HCT116 (cell line): ENCODE data around the gene SPOCD1. TPM values are rescaled to one million over a fixed set of nuclear protein-coding genes. Genes with fewer than 3 reads are reported as not detected.
A peak's percentile ranks its signal among the peaks of the same experiment; 100 is the strongest.

ENCODE experiments used
- ATAC-seq: fragments of 200-7000 bp; cut with Tn5 transposase; 2 replicates; pipeline ENCODE4 v1.9.1; 2020; ENCODE audit warnings: mild to moderate bottlenecking, moderate library complexity
- BruUV-seq: library from RNA; stranded (reverse); fragments of 400-500 nt; replicated peaks from 2 replicates; lab custom pipeline; 2021; lab: Mats Ljungman, UMichigan
- CTCF ChIA-PET: fragments of 300-600 bp; sonication (Branson Sonifier 250); formaldehyde crosslinking; loops from one replicate; lab custom pipeline; 2021; ENCODE audit warnings: antibody characterized with exemption; lab: Charles Lee
- POLR2A ChIA-PET: fragments of 300-600, 350-600 bp; sonication (Branson Sonifier 250); formaldehyde crosslinking; loops from one replicate; lab custom pipeline; 2021; ENCODE audit warnings: antibody characterized with exemption; lab: Charles Lee
- RAD21 ChIA-PET, 2 experiments: fragments of 300-600 bp; sonication (Branson Sonifier 250); formaldehyde crosslinking; loops; one replicate each; lab custom pipeline; 2023; ENCODE audit warnings: low total read pairs in 2 of 2; ENCODE audit not compliant: uncharacterized antibody in 2 of 2, unreplicated experiment in 2 of 2, low non-redundant PET in 1 of 2; lab: Charles Lee
- DNase-seq: peaks from one replicate; pipeline ENCODE4 v3.0.0-alpha.2; 2010; ENCODE audit warnings: low read depth, low spot score
- H2AFZ ChIP-seq: fragments of 200-600 bp; shearing (Covaris generic), sonication (generic); 2 replicates; pipeline ENCODE4 v1.6.1; 2017; ENCODE audit warnings: low read depth, mixed run types, mixed read lengths, antibody characterized with exemption, low read length; ENCODE audit not compliant: poor library complexity, severe bottlenecking
- H3K27ac ChIP-seq: 2 replicates; pipeline ENCODE4 v1.5.1; 2012; ENCODE audit warnings: low read depth, low read length
- H3K27me3 ChIP-seq: fragments of 200-600 bp; sonication (generic); 2 replicates; pipeline ENCODE4 v1.6.1; 2016; ENCODE audit warnings: mixed run types, low read length, mixed read lengths; ENCODE audit not compliant: insufficient read depth
- H3K36me3 ChIP-seq, 2 experiments: fragments of 200-500 bp in 1 of 2; fragments of 200-600 bp in 1 of 2; sonication (Bioruptor generic) in 1 of 2; sonication (generic) in 1 of 2; 2 replicates each; pipeline versions ENCODE4 v1.5.1 to v1.6.1; 2014 to 2016; ENCODE audit warnings: low read length in 2 of 2, inconsistent platforms in 1 of 2, mixed read lengths in 1 of 2, mixed run types in 1 of 2; ENCODE audit not compliant: insufficient read depth in 2 of 2, control insufficient read depth in 1 of 2
- H3K4me1 ChIP-seq, 2 experiments: fragments of 200-600 bp in 1 of 2; sonication (generic) in 1 of 2; 2 replicates each; pipeline versions ENCODE4 v1.5.1 to v1.6.1; 2012 to 2017; ENCODE audit warnings: low read length in 2 of 2, inconsistent platforms in 1 of 2, mild to moderate bottlenecking in 1 of 2, mixed read lengths in 1 of 2, mixed run types in 1 of 2, moderate library complexity in 1 of 2; ENCODE audit not compliant: insufficient read depth in 2 of 2, control insufficient read depth in 1 of 2
- H3K4me2 ChIP-seq: fragments of 200-600 bp; sonication (generic); 2 replicates; pipeline ENCODE4 v1.6.1; 2017; ENCODE audit warnings: mixed run types, low read length, mixed read lengths
- H3K4me3 ChIP-seq, 2 experiments: fragments of 200-600 bp in 1 of 2; sonication (generic) in 1 of 2; replicated peaks in 1 of 2; 2 replicates each; pipeline ENCODE4 v1.5.1; 2011 to 2016; ENCODE audit warnings: low read length in 2 of 2, control low read depth in 1 of 2, low read depth in 1 of 2, mild to moderate bottlenecking in 1 of 2, mixed read lengths in 1 of 2, mixed run types in 1 of 2
- H3K79me2 ChIP-seq: fragments of 200-600 bp; sonication (generic); 2 replicates; pipeline ENCODE4 v1.6.1; 2017; ENCODE audit warnings: mild to moderate bottlenecking, mixed run types, low read length, moderate library complexity, mixed read lengths; ENCODE audit not compliant: insufficient read depth
- H3K9ac ChIP-seq: fragments of 200-600 bp; sonication (generic); 2 replicates; pipeline ENCODE4 v1.6.1; 2016; ENCODE audit warnings: low read length, mixed read lengths
- H3K9me2 ChIP-seq: fragments of 200-600 bp; sonication (generic), shearing (Covaris generic); 2 replicates; pipeline ENCODE4 v1.6.1; 2017; ENCODE audit warnings: mixed run types, mild to moderate bottlenecking, moderate library complexity; ENCODE audit not compliant: insufficient read depth
- H3K9me3 ChIP-seq, 2 experiments: fragments of 200-500 bp in 1 of 2; fragments of 200-600 bp in 1 of 2; sonication (Bioruptor generic) in 1 of 2; sonication (generic) in 1 of 2; 2 replicates each; pipeline ENCODE4 v1.6.1; 2014 to 2017; ENCODE audit warnings: low read length in 2 of 2, mixed read lengths in 2 of 2, inconsistent platforms in 1 of 2, low read depth in 1 of 2, mild to moderate bottlenecking in 1 of 2, mixed run types in 1 of 2, moderate library complexity in 1 of 2; ENCODE audit not compliant: control insufficient read depth in 1 of 2, insufficient read depth in 1 of 2
- H4K20me1 ChIP-seq: fragments of 200-600 bp; sonication (generic), shearing (Covaris generic); 2 replicates; pipeline ENCODE4 v1.6.1; 2017; ENCODE audit warnings: mixed run types, mild to moderate bottlenecking, moderate library complexity; ENCODE audit not compliant: insufficient read depth
- CBX3 ChIP-seq: IDR thresholded peaks from 2 replicates; pipeline ENCODE4 v1.6.1; 2012; ENCODE audit warnings: low read depth
- CEBPB ChIP-seq: IDR thresholded peaks from 2 replicates; pipeline ENCODE4 v1.6.1; 2012; ENCODE audit warnings: low read depth
- EGR1 ChIP-seq: IDR thresholded peaks from 2 replicates; pipeline ENCODE4 v1.6.1; 2012; ENCODE audit warnings: low read depth
- FOSL1 ChIP-seq: IDR thresholded peaks from 2 replicates; pipeline ENCODE4 v1.6.1; 2012; ENCODE audit warnings: low read depth
- JUND ChIP-seq: IDR thresholded peaks from 2 replicates; pipeline ENCODE4 v1.6.1; 2012
- POLR2AphosphoS5 ChIP-seq: IDR thresholded peaks from 2 replicates; pipeline ENCODE4 v1.6.1; 2011; ENCODE audit warnings: mild to moderate bottlenecking, low read depth, low read length, moderate library complexity
- RAD21 ChIP-seq: IDR thresholded peaks from 2 replicates; pipeline ENCODE4 v1.6.1; 2012; ENCODE audit warnings: low read depth, mild to moderate bottlenecking
- SIN3A ChIP-seq: IDR thresholded peaks from 2 replicates; pipeline ENCODE4 v1.6.1; 2012; ENCODE audit warnings: low read depth
- SRF ChIP-seq: IDR thresholded peaks from 2 replicates; pipeline ENCODE4 v1.6.1; 2012; ENCODE audit warnings: low read depth
- TCF7L2 ChIP-seq: IDR thresholded peaks from 2 replicates; pipeline ENCODE4 v1.7.0; 2011; ENCODE audit warnings: borderline replicate concordance, inconsistent platforms; ENCODE audit not compliant: insufficient read depth, insufficient read length; ENCODE audit errors: extremely low read depth
- YY1 ChIP-seq: IDR thresholded peaks from 2 replicates; pipeline ENCODE4 v1.6.1; 2011; ENCODE audit warnings: low read length, low read depth, moderate library complexity, mild to moderate bottlenecking; ENCODE audit not compliant: insufficient replicate concordance; ENCODE audit errors: extremely low read depth
- ZFX ChIP-seq: fragments of 450-650 bp; IDR thresholded peaks from 2 replicates; pipeline ENCODE4 v1.6.1; 2017
- intact Hi-C: fragments of 100-400 bp; cut with micrococcal nuclease; formaldehyde crosslinking; loops from 2 replicates; pipeline ENCODE4 v1.10.0; 2022
- total RNA-seq: library from RNA; stranded (reverse); gene quantifications from one replicate; pipeline ENCODE4 v1.2.1, GENCODE V29; 2021; ENCODE audit not compliant: unreplicated experiment
- TF ChIP-seq, protein P1 (sequence below), 3 experiments: fragments of 200-600 bp in 1 of 3; sonication (generic) in 1 of 3; IDR thresholded peaks in 2 of 3; conservative IDR thresholded peaks in 1 of 3; 2 replicates each; pipeline ENCODE4 v1.5.1; 2012 to 2017; ENCODE audit warnings: low read depth in 2 of 3, low read length in 2 of 3, antibody characterized with exemption in 1 of 3, borderline replicate concordance in 1 of 3, control low read depth in 1 of 3, mild to moderate bottlenecking in 1 of 3, mixed read lengths in 1 of 3, mixed run types in 1 of 3, moderate library complexity in 1 of 3; ENCODE audit not compliant: insufficient read depth in 1 of 3
- TF ChIP-seq, protein P2 (sequence below): IDR thresholded peaks from 2 replicates; pipeline ENCODE4 v1.6.1; 2012
- TF ChIP-seq, protein P3 (sequence below): IDR thresholded peaks from 2 replicates; pipeline ENCODE4 v1.6.1; 2012; ENCODE audit warnings: low read depth

Gene SPOCD1
- total RNA-seq, 1 experiment from 2014 or later, result 5.0 TPM

DNA sequence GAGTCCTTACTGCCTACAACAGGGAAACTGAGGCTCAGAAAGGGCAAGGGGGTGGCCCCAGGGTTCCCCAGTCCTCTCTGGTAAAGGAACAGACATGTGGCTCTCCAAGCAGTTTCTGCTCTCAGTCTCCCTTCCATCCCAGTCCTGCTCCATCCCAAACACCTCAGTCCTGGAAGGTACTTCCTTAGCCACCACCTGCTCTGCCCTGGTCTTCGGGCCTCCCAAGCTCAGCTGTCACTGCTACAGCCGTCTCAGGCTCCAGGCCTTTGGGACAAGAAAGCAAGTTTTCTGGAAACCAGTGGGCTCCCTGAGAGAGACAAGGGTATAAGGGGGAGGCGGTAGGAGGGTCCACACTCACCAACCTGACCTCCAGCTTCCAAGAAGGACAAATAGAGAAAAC, 28.6 kb downstream of the SPOCD1 start:
- Histone ChIP-seq H3K9me3 (no peaks in the 10 kb centered on the region), H3K9me2 (no peaks in the 10 kb centered on the region), H4K20me1 (no peaks in the 10 kb centered on the region), H2AFZ (no peak overlapping the region), H3K36me3 (no peaks in the 10 kb centered on the region), H3K27ac (no peak overlapping the region), H3K9ac (no peak overlapping the region), H3K27me3 (no peaks in the 10 kb centered on the region), H3K4me1 (peaks cover 3 to 22% of the 10 kb centered on the region in 2 experiments; a peak in 3 of 4 replicates), H3K79me2 (no peaks in the 10 kb centered on the region), H3K4me2 (peak overlapping the region; percentile 95; the same call in 1 of the 2 replicates), H3K4me3 (no peak overlapping the region)
- ChIA-PET RAD21 (interaction anchor here in 1 of 2 experiments (2.5 kb wide), 1 partner anchor 122 kb away, joined by 28 read pairs; no protein-coding TSS in a partner anchor), POLR2A (no interaction called here), CTCF (interaction anchor here (2.5 kb wide), 1 partner anchor 123 kb away, joined by 105 read pairs; no protein-coding TSS in a partner anchor)
- no peak for DNase-seq
- intact Hi-C loops, result loop anchor here (10.0 kb wide), 1 partner anchor 602 kb away; no protein-coding TSS in a partner anchor
- no TSS peak for BruUV-seq
- ATAC-seq, result no peak
- TF ChIP-seq EGR1 (no peak), FOSL1 (no peak), SIN3A (no peak), CBX3 (no peak), YY1 (no peak), CEBPB (no peak), POLR2AphosphoS5 (no peak), JUND (no peak), ZFX (no peak), SRF (no peak), TCF7L2 (no peak), RAD21 (no peak)
- TF ChIP-seq, protein P1, sequence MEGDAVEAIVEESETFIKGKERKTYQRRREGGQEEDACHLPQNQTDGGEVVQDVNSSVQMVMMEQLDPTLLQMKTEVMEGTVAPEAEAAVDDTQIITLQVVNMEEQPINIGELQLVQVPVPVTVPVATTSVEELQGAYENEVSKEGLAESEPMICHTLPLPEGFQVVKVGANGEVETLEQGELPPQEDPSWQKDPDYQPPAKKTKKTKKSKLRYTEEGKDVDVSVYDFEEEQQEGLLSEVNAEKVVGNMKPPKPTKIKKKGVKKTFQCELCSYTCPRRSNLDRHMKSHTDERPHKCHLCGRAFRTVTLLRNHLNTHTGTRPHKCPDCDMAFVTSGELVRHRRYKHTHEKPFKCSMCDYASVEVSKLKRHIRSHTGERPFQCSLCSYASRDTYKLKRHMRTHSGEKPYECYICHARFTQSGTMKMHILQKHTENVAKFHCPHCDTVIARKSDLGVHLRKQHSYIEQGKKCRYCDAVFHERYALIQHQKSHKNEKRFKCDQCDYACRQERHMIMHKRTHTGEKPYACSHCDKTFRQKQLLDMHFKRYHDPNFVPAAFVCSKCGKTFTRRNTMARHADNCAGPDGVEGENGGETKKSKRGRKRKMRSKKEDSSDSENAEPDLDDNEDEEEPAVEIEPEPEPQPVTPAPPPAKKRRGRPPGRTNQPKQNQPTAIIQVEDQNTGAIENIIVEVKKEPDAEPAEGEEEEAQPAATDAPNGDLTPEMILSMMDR (IDR thresholded peaks at IDR 0.05 in 2 of 3, conservative IDR thresholded peaks at IDR 0.05 in 1 of 3; ENCODE audit: borderline replicate concordance in 1 of 3, insufficient read depth in 1 of 3, low read depth in 2 of 3, low read length in 2 of 3), result no peak
- TF ChIP-seq, protein P2, sequence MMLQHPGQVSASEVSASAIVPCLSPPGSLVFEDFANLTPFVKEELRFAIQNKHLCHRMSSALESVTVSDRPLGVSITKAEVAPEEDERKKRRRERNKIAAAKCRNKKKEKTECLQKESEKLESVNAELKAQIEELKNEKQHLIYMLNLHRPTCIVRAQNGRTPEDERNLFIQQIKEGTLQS, result no peak
- TF ChIP-seq, protein P3, sequence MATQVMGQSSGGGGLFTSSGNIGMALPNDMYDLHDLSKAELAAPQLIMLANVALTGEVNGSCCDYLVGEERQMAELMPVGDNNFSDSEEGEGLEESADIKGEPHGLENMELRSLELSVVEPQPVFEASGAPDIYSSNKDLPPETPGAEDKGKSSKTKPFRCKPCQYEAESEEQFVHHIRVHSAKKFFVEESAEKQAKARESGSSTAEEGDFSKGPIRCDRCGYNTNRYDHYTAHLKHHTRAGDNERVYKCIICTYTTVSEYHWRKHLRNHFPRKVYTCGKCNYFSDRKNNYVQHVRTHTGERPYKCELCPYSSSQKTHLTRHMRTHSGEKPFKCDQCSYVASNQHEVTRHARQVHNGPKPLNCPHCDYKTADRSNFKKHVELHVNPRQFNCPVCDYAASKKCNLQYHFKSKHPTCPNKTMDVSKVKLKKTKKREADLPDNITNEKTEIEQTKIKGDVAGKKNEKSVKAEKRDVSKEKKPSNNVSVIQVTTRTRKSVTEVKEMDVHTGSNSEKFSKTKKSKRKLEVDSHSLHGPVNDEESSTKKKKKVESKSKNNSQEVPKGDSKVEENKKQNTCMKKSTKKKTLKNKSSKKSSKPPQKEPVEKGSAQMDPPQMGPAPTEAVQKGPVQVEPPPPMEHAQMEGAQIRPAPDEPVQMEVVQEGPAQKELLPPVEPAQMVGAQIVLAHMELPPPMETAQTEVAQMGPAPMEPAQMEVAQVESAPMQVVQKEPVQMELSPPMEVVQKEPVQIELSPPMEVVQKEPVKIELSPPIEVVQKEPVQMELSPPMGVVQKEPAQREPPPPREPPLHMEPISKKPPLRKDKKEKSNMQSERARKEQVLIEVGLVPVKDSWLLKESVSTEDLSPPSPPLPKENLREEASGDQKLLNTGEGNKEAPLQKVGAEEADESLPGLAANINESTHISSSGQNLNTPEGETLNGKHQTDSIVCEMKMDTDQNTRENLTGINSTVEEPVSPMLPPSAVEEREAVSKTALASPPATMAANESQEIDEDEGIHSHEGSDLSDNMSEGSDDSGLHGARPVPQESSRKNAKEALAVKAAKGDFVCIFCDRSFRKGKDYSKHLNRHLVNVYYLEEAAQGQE, result no peak
